ENCODE results near the gene SHH.

- TF ChIP-seq POLR2AphosphoS5 (IDR thresholded peaks at IDR 0.05): no peak
- no peak for TF ChIP-seq CTCF (IDR thresholded peaks at IDR 0.05)
Observed at GRCh38 chr7:155792315-155792960, 19.8 kb downstream of the SHH start.

Data from upper lobe of left lung (tissue), 4 donors.